WI38 (cell line): ENCODE data around the gene SMAP1.

Experiments
- H3K4me3 ChIP-seq: 2 replicates; pipeline ENCODE4 v1.5.1; 2011; ENCODE audit warnings: low read depth, mild to moderate bottlenecking, control low read depth, low read length
- CTCF ChIP-seq: IDR thresholded peaks from 2 replicates; pipeline ENCODE4 v1.5.1; 2012; ENCODE audit warnings: low read depth, mild to moderate bottlenecking, control low read depth, low read length

Gene SMAP1

GRCh38 chr6:70900047-70900446, 232.4 kb downstream of the SMAP1 start:
- H3K4me3 ChIP-seq, result no peak overlapping the region
- TF ChIP-seq CTCF, result no peak

GRCh38 chr6:70901324-70901723, 233.6 kb downstream of the SMAP1 start:
- no peak for TF ChIP-seq CTCF
- no peak overlapping the region for H3K4me3 ChIP-seq

- no peak for TF ChIP-seq CTCF
- no peak overlapping the region for H3K4me3 ChIP-seq
Measured at GRCh38 chr6:70903665-70904452, 236.2 kb downstream of the SMAP1 start.

GRCh38 chr6:70905742-70906141, 238.1 kb downstream of the SMAP1 start:
- TF ChIP-seq CTCF, result no peak

More at GRCh38 chr6:70905742-70906141, 238.1 kb downstream of the SMAP1 start:
- H3K4me3 ChIP-seq, result no peak overlapping the region
